Measurements from ENCODE around the gene CTNND2.

GRCh38 chr5:11527652-11528349 is 376.4 kb downstream of the CTNND2 start:
- TF ChIP-seq CTCF (tag by site-specific recombination; IDR thresholded peaks at IDR 0.05) (no peak), TRIM28 (IDR thresholded peaks at IDR 0.05; ENCODE audit: borderline replicate concordance, low read length) (no peak), ZBTB26 (tag by site-specific recombination; optimal IDR thresholded peaks at IDR 0.05) (no peak), ZNF274 (IDR thresholded peaks at IDR 0.05; ENCODE audit: low read length) (no peak), ZNF274 (tag by site-specific recombination; IDR thresholded peaks at IDR 0.05; ENCODE audit: borderline replicate concordance) (no peak), YY1 (tag by site-specific recombination; IDR thresholded peaks at IDR 0.05) (no peak), WT1 (tag by site-specific recombination; IDR thresholded peaks at IDR 0.05) (no peak), ZNF174 (tag by site-specific recombination; IDR thresholded peaks at IDR 0.05) (no peak), GLIS2 (tag by site-specific recombination; IDR thresholded peaks at IDR 0.05) (no peak), ZNF350 (tag by site-specific recombination; IDR thresholded peaks at IDR 0.05) (no peak), ZNF121 (tag by site-specific recombination; IDR thresholded peaks at IDR 0.05) (no peak), MEIS1 (CRISPR knock-in tag; IDR thresholded peaks at IDR 0.05; ENCODE audit: borderline replicate concordance) (no peak), PRDM1 (tag by site-specific recombination; IDR thresholded peaks at IDR 0.05) (no peak)
